HL-60/S4 (cell line): ENCODE data around the gene SLC10A3.

Experiments used
- in situ Hi-C: fragments of 300-500 bp; cut with MboI; formaldehyde crosslinking; loops from 2 replicates; pipeline ENCODE4 v1.14.3; 2022; ENCODE audit warnings: low sequenced_read_pairs

The SLC10A3 gene

DNA sequence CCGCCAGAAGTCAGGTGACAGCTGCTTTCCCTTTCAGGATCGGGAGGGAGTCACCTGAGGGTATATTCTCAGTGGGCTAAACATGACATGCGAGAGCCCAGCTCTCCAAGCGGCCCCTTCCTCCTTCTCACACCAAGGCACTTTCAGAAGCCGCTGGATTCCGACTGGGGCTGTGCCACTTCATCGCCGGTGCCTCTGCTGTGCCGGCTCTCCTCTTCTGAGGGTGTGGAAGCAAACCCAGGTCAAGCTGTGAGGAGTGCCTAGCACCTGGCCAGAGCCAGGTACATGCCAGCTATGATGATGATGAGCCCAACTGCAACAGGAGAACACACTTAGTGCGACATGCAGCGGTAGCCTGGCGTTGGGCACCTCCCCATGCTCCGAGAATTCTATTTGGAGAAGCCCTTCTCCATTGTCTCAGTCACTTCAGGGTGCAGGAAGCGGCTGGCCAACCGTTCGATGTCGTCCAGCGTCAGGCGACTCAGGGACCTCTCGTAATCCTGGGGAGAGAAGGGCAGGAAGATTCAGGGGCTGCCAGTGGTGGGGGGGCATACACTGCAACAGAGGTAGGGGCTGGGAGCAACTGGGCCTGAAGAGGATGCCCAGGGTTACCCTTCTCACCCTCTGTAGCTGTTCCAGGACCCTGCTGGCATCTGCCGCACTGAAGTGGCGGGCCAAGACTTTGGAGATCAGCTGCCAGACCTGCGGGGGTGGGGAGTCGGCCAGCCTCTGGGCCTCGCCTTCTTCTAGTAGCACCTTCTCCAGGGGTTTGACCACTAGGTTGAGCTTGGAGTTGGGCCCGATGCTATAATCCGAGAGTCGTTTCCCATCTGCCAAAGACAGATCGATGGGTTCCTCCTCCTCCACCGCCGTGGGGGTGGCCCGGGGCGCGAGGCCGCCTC lies 5.0 kb downstream of the SLC10A3 start:
- in situ Hi-C loops, result no loop called here

DNA sequence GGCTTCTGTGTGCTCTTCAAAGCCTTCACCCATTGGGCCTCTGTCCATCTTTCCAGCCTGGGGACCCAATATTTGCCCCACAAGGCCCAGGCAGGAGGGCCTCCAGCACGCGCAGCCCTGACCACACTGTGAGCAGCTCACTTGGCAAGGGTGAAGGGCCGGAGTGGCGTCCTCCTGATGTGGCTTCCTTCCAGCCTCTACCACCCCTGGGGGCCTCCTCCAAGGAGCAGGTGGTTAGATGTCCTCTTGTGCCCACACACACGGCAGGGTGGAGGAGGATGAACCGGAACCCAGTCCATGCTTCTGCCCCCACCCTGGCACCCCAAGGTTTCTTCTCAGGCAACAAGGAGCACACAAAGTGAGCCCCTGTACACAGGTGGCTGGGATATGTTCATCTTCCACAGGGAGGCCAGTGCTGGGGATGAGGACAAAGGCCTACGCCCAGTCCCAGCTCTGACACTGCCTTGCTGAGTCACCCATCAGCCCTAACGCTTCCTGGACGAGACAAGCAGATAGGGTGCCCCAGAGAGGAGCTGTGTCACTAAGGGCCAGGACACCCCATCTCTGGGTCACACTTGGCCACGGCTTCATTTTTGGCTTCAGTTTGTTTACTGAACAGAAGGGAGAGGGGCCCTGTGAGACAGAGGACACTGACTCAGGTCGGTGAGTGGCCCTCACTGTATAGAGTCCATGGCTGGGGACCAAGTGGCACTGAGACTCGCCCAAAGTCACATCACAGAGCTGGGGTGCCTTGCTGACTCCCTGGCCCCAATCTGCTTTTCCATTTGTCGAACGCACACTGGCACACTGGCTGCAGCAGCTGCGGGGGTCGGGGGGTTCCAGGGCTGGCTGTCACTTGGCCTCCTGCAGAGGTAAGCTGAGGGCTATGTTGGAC lies 5.9 kb downstream of the SLC10A3 start:
- in situ Hi-C loops, result no loop called here

DNA sequence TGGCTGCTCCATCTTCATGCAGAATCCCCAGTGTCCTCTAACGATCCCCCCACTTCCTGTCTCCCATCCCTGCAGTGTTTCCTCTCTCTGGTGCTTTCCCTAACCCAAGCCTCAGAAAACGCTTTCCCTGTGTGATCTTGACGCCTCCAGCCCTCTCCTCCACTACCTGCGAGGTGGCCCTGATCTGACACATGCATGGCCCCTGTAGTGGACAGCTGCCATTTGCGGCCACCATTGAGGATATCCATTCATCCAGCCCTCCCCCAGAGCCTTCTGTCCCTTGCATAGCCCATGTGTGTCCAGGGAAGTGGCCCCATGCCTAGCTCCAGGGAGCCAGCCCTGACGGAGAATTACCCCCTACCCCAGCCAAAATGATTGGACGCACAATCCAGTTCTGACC lies 7.1 kb downstream of the SLC10A3 start:
- in situ Hi-C loops, result no loop called here

DNA sequence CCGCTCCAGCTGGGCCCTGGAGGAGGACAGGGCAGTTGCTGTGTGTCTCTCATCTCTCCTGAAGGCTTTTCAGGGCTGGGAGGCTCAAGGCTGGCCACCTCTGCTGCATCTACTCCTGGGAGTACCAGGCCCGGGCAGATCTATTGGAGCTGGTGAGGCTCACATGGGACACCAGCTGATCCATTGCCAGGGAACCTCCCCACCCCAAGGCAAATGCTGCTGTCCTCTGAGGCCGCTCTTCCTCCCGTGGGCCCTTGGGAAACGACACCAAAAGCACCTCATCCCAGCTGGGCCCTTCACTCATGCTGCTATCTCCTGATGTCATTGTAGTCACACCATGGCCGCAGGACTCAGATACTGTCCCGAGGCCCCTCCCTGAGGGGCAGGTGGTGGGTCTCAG lies 7.6 kb downstream of the SLC10A3 start:
- in situ Hi-C loops, result no loop called here

DNA sequence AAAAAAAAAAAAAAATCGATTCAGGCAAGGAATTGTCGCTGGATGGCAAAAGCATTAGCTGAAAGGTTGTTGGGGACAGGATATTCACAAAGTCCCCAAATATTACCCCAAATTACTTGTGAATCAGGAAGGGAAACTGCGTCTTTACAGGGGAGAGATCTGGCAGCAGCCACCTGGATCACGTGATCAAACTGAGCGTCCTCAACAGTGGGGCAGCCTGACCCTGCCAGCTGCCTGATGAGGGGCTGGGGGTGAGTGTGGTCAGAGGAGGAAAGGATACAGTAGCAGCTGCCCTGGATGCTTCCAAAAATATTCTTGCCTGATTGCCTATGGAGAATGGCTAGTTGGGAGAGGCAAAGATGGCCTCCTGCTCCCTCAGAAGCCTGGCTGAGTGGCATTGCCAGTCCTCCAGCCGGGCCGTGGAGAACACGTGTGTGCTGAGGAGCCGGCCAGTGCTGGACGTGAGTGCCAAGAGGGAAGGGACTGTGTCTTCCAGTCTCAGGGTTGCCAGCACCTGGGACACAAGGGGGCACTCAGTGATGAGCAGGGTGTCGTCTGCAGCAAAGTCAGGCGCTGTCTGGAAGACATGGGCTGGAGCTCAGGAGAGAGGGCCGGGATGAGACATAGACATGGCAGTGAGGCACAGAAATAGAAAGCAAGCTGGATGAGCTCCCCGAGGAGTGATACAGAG lies 8.4 kb downstream of the SLC10A3 start:
- in situ Hi-C loops, result no loop called here

DNA sequence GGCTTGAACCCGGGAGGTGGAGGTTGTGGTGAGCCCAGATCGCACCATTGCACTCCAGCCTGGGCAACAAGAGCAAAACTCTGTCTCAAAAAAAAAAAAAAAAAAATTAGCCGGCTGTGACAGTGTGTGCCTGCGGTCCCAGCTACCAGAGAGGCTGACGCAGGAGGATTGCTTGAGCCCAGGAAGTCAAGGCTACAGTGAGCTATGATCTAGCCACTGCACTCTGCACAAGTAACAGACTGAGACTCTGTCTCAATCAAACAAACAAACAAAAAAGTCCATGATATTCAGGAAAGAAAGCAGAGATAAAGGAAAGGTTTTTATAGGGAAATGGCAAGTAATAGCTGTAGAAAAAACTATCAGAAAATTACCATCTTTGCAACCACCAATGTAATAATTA lies 9.2 kb downstream of the SLC10A3 start:
- in situ Hi-C loops, result no loop called here

DNA sequence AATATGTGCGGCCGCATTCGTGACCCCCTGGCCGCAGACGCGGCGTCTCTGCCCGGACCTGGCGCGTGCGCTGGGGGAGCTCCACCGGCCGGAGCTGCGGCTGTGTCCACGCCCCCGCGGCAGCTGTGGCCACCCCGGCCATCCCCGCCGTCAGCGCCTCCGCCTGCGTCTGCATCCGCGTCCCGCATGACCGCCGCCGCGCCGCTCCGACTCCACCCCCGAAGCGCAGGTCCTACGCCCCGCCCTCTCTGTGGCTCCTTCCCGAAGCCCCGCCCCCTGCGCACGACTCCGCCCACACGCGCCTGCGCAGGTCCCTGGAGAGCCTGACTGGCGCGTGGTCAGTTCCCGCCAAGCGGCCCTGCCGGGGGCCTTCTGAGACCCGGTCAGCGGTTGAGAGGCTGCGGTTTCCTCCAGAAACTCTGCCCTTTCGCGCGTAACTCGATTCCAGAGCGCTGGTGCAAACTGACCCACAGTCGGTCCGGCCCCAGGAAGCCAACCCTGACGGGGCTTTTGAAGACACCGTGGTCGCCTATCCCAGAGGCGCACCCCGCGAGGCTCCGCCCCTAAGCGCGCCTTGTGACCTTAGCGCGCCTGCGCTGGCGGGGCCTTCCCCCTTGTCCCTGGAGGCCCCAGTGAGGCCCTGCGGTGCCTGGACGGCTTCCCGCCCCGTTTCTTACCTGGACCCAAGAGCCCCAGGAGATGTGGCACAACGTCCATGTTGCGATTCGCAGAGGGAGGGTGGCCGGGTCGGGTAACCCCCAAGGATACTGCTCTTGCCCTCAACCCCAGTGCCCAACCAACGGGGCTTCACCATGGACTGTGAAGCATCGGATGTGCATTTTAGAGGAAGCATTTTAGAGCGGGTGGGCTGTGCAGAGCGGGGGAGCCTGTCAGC lies 11.5 kb downstream of the SLC10A3 start, which contains the start of gene LAGE3:
TSS of gene LAGE3 (minus strand) at position 554 of the 895 bp plus-strand sequence. CDS start at position 188, 366 bp downstream.
- in situ Hi-C loops, result no loop called here

DNA sequence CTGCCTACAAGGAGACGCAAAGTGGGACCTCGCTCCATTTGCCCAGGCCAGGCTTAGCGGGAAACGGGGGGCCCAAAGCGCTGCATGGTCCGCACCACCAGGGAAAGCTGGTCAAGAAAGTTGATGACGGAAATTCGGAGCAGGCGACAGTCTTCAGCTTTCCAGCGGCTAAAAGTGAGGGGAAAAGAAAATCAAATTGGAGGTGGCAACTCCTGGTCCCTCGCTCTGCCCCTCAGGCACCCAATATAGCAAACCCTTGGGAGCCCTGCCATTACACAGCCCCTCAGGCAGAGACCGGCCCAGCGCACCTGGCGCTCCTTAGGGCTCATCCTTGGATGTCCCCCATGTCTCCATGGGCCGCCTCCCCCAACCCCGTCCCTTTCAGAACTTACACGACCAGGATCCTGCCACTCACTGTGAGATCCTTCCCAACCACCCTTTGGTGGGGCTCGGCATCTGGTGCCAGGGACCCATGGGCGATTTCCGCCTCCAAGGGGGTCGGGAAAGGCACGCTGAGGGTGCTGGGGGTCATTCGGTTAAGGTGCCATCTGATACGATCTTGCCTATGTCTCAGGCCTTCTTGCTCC lies 12.4 kb downstream of the SLC10A3 start:
- in situ Hi-C loops, result no loop called here

DNA sequence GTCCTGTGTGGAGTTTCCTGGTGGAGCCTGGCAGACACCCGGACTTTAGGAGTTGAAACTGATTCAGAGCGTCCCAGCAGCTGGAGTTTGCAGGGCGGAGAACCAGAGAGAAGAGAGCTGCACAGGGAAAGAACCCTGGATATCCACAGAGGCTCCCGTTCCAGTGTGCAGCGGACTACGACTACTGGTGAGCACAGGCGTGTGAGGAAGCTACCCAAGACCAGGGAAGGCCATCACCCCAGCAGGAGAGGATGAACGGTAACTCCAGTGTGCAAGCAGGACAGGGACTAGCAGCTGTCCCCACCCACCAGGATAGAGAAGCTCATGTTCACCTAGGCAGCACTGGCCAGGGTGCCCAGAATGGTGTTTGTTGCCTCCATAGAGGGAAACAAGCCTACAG lies 13.6 kb downstream of the SLC10A3 start:
- in situ Hi-C loops, result no loop called here

DNA sequence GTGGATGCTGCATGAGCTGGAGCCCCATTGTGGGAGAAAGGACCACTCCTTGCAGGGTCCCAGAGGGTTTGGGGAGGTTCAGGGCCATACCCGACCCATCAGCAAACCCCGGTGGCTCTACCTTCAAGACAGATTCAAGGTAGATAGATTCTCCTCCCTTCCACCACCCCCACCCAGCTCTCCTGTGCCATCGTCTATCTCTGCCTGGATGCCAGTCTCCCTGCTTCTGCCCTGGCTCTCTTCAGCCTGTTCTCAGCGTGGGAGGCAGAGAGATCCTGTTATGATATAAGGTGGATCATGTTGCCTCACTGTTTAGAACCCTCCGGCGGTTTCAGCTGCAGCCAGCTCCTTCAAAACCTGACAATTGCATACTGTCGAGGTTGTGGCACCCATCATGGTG lies 16.7 kb downstream of the SLC10A3 start:
- in situ Hi-C loops, result no loop called here

DNA sequence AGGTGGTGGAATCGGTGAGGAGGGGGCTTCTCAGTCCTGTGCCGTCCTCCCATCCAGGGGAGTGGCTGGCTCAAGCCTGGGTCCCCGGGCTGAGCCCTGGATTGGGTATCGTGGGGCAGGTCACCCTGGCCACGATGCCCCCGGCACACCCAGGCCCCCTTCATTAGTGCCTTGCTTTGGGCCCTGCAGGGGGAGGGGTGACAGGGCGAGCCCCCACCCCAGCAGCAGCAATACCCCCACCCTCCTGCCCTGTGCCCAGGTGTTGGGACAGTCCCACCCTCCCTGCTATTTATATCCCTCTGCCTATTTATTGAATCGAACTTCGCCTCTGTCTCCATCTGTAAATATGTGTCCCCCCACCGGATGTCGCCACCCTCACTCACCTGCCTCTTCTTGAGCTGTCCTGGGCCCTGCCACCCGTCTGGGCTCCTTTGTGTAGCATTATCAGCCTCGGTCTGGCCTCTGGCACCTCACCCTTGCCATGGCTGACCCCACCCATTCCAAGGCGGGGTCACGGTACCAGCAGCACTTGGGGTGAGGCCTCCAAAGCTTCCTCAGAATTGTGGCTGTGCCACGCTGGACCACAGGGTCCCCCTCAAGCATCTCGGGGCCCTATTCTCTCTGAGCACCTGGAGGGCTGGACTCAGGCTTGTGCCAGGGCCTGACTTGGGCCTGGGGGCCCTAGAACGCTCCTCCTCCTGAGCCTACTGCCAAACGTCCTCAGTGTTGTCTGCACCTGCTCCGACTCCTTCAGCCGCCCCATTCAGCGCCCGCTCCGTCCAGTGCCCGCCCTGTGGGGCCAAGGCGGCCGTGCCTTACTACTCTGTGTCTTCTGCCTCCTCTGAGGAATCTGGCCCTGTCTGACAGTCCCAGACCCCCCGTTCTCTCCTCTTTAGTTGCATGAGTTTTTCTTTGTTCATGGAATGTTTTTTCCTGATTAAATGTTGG lies 17.5 kb downstream of the SLC10A3 start:
- in situ Hi-C loops, result no loop called here

DNA sequence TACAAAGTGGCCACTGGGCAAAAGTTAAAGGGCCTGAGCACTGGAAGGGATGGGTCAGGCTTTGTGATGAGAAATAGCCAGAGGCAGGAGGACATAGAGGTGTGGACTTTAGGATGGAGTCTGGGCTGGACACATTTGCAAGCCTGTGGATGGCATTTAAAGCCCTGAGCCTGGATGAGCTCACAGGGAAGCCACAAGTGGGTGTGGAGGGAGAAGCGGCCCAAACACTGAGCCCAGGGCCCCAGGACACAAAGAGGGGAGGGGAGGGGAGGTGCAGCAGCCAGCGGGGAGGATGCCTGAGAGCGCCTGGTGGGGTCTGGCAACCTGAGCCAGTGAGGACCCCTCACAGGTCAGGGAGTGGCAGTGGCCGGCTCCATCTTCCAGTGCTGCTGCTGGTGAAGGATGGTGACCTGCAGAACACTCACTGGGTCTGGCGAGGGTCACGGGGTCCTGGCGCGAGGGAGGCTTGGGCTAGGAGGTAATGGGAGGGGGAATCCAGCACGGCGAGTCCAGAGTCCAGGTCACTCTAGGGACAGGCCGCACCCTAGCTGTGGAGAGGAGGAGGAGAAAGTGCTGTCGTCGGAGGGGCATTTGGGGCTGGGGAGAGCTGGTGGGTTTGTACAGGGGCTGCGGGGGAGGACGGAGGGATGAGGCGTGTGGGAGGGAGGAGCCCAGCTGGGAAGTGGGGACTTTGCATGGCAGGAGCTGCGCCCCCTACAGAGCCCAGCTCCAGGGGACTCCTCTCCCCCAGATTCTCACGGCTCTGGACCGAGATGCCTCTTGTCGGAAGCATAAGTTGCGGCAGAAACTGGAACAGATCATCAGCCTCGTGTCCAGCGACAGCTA lies 18.4 kb downstream of the SLC10A3 start:
- in situ Hi-C loops, result no loop called here

DNA sequence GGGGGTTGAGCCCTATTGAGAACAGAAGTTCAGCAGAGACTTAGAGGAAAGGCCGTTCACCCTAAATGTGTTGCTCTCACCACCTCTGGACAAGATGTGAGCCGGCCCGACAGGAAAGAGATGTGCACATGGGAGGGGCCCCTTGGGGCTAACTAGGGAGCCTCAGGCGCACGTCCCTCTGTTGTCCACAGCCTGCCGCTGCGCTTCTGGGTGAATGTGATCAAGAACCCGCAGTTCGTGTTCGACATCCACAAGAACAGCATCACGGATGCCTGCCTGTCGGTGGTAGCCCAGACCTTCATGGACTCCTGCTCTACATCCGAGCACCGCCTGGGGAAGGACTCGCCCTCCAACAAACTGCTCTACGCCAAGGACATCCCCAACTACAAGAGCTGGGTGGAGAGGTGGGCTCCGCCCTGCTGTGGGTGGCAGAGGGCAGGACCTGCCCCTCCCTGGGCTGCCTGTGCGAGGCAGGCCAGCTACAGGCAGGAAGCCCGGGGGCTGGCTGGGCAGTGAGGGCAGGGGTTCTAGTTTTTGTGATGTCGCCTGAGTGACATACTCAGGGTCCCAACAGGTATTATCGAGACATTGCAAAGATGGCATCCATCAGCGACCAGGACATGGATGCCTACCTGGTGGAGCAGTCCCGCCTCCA lies 19.4 kb downstream of the SLC10A3 start:
- in situ Hi-C loops, result no loop called here

DNA sequence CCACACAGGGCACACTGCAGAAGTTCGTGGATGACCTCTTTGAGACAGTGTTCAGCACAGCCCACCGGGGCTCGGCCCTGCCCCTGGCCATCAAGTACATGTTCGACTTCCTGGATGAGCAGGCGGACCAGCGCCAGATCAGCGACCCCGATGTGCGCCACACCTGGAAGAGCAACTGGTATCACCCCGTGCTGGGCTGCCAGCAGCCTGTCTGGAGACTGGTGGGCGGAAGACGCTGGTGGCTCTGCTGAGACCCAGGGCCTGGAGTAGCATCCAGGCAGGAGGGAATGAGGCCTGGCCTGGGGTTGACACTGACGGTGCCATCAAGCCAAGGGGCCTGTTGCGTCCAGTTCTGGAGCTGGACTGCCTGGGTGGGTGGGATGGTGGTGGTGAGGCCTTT lies 20.0 kb downstream of the SLC10A3 start:
- in situ Hi-C loops, result no loop called here

DNA sequence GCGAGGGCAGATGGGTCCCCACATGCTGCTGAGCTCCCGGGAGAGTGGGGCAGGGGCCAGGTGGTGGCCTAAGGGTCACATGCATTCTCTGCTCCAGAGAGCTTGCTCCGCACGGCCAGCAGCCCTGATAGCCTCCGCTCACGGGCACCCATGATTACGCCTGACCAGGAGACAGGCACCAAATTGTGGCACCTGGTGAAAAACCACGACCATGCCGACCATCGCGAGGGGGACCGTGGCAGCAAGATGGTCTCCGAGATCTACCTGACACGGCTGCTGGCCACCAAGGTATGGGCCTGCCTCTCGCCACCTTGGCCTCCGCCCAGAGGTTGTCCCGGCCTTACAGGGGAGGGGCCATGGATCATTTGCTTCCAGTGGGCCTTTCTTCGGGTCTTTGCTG lies 20.5 kb downstream of the SLC10A3 start:
- in situ Hi-C loops, result no loop called here

DNA sequence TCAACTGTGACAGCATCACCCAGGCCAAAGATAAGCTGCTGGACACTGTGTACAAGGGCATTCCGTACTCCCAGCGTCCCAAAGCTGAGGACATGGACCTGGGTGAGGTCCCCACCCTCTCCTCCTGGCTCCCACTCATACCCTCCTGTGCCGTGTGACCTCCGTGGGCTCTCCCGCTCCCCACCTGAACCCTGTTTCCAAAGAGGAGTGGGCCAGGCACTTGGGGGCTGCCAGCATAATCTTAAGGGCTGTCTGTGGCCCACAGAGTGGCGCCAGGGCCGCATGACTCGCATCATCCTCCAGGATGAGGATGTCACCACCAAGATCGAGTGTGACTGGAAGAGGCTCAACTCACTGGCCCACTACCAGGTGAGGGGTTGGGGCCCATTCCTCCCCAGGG lies 21.3 kb downstream of the SLC10A3 start:
- in situ Hi-C loops, result no loop called here

DNA sequence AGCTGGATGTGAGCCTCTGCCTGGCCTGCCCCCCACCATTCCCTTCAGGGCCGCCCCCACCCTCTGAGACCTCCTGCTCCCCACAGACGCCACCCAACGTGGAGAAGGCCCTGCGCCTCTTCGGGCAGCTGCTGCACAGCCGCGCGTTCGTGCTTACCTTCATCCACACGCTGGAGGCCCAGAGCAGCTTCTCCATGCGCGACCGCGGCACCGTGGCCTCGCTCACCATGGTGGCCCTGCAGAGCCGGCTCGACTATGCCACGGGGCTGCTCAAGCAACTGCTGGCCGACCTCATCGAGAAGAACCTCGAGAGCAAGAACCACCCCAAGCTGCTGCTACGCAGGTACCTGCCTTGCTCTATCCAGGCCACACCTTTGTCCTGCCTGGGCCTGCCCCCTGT lies 22.2 kb downstream of the SLC10A3 start:
- in situ Hi-C loops, result no loop called here
